MM.1S (cell line): ENCODE results near the gene THRA.
A peak's percentile ranks its signal among the peaks of the same experiment; 100 is the strongest.

Experiments used
- DNase-seq: peaks from one replicate; pipeline ENCODE4 v3.0.0-alpha.2; 2015
- H2AFZ ChIP-seq: fragments of 300-600 bp; sonication (generic); 2 replicates; pipeline ENCODE4 v1.6.0; 2016; ENCODE audit warnings: antibody characterized with exemption, low read length
- H3F3A ChIP-seq: fragments of 300-600 bp; sonication (generic); 2 replicates; pipeline ENCODE4 v1.6.1; 2016; ENCODE audit warnings: mild to moderate bottlenecking, antibody characterized with exemption, low read length, moderate library complexity, mixed read lengths; ENCODE audit not compliant: insufficient read depth
- H3K27ac ChIP-seq: fragments of 300-600 bp; sonication (generic); 2 replicates; pipeline ENCODE4 v1.5.1; 2016; ENCODE audit warnings: mild to moderate bottlenecking, low read length
- H3K27me3 ChIP-seq: fragments of 300-600 bp; sonication (generic); replicated peaks from 2 replicates; pipeline ENCODE4 v1.6.0; 2016; ENCODE audit warnings: low read length; ENCODE audit not compliant: insufficient read depth
- H3K36me3 ChIP-seq: fragments of 300-600 bp; sonication (generic); replicated peaks from 2 replicates; pipeline ENCODE4 v1.6.1; 2016; ENCODE audit warnings: mild to moderate bottlenecking, low read length, mixed read lengths; ENCODE audit not compliant: insufficient read depth
- H3K4me1 ChIP-seq: fragments of 300-600 bp; sonication (generic); 2 replicates; pipeline ENCODE4 v1.6.1; 2016; ENCODE audit warnings: low read length, mixed read lengths
- H3K4me2 ChIP-seq: fragments of 300-600 bp; sonication (generic); 2 replicates; pipeline ENCODE4 v1.6.0; 2016; ENCODE audit warnings: low read depth, low read length
- H3K4me3 ChIP-seq: fragments of 300-600 bp; sonication (generic); 2 replicates; pipeline ENCODE4 v1.5.1; 2016; ENCODE audit warnings: low read length, mixed read lengths
- H3K79me2 ChIP-seq: fragments of 300-600 bp; sonication (generic); 2 replicates; pipeline ENCODE4 v1.6.1; 2016; ENCODE audit warnings: mixed run types, low read length, mixed read lengths
- H3K9ac ChIP-seq: fragments of 300-600 bp; sonication (generic); 2 replicates; pipeline ENCODE4 v1.6.1; 2016; ENCODE audit warnings: low read length, mixed read lengths
- H3K9me2 ChIP-seq: fragments of 300-600 bp; sonication (generic); replicated peaks from 2 replicates; pipeline ENCODE4 v1.6.1; 2016; ENCODE audit warnings: mild to moderate bottlenecking, low read length, mixed read lengths; ENCODE audit not compliant: insufficient read depth
- H3K9me3 ChIP-seq: fragments of 300-600 bp; sonication (generic); replicated peaks from 2 replicates; pipeline ENCODE4 v1.6.1; 2016; ENCODE audit warnings: mild to moderate bottlenecking, low read length, mixed read lengths; ENCODE audit not compliant: insufficient read depth
- H4K20me1 ChIP-seq: fragments of 300-600 bp; sonication (generic); 2 replicates; pipeline ENCODE4 v1.6.1; 2016; ENCODE audit warnings: mild to moderate bottlenecking, low read length, moderate library complexity, mixed read lengths; ENCODE audit not compliant: insufficient read depth
- EZH2 ChIP-seq: fragments of 300-600 bp; sonication (generic); optimal IDR thresholded peaks from 2 replicates; pipeline ENCODE3; 2017; ENCODE audit warnings: low read depth, mild to moderate bottlenecking, antibody characterized with exemption, low read length, mixed read lengths
- EZH2phosphoT487 ChIP-seq: fragments of 300-600 bp; sonication (generic); IDR thresholded peaks from 2 replicates; pipeline ENCODE4 v1.6.1; 2018; ENCODE audit warnings: antibody characterized with exemption, low read length
- TF ChIP-seq, protein P1 (sequence below): fragments of 300-600 bp; sonication (generic); IDR thresholded peaks from 2 replicates; pipeline ENCODE4 v1.5.1; 2016; ENCODE audit warnings: antibody characterized with exemption, low read length, mixed read lengths

THRA gene

DNA sequence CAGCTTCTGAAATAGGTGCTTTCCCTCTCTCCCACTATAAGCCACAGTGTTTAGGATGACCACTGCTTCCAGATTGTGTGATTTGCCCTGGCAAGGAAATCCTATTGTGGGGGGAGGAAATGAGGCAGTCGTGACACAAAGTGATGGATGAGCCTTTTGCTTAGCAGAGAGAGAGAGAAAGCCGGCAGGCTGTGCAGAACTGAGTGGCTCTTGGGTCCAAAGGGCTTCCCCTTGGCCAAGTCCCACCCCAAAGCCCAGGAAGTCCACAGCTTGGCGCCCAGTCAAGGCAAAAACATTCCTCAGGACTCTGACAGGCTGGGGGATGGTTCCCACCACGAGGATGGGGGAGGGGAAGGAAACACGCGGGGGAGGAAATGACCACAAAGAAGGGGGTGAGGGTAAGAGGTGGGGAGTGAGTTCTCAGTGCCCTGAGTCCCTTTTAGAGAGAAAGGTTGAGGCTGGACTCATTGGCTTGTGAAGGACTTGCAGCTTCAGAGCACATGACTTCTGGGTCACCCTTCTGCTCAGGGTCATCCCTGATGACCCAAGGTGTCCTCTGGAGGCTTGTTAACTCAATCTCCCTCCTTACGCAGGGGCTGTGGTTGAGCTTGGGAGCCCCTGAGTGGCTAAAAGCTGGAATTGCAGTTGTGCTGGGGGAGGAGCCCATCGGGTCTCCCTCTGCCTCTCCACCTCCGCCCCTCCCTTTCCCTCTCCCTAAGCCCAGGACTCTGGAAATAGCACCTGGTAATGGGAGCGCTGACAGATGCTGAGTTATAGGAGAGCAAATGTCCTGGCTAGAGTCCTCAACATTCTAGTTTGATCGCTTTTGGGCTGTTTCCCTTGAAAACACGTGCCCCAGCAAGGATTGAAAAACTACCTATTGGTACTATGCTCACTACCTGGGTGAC lies 48.7 kb downstream of the THRA start:
- 0 out of 2 replicates have a peak, but pooled peaks cover 2% of the 10 kb centered on the region for H3F3A ChIP-seq
- TF ChIP-seq EZH2 (no peak), EZH2phosphoT487 (no peak)
- TF ChIP-seq, protein P1, sequence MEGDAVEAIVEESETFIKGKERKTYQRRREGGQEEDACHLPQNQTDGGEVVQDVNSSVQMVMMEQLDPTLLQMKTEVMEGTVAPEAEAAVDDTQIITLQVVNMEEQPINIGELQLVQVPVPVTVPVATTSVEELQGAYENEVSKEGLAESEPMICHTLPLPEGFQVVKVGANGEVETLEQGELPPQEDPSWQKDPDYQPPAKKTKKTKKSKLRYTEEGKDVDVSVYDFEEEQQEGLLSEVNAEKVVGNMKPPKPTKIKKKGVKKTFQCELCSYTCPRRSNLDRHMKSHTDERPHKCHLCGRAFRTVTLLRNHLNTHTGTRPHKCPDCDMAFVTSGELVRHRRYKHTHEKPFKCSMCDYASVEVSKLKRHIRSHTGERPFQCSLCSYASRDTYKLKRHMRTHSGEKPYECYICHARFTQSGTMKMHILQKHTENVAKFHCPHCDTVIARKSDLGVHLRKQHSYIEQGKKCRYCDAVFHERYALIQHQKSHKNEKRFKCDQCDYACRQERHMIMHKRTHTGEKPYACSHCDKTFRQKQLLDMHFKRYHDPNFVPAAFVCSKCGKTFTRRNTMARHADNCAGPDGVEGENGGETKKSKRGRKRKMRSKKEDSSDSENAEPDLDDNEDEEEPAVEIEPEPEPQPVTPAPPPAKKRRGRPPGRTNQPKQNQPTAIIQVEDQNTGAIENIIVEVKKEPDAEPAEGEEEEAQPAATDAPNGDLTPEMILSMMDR = peak; percentile 88
- H3K9ac ChIP-seq = peak overlapping the region; percentile 41
- H3K36me3 ChIP-seq = no peaks in the 10 kb centered on the region
- peak overlapping the region; percentile 91 for H2AFZ ChIP-seq
- no peaks in the 10 kb centered on the region for H3K9me3 ChIP-seq
- no peaks in the 10 kb centered on the region for H3K27me3 ChIP-seq
- H3K79me2 ChIP-seq = no peaks in the 10 kb centered on the region
- no peak overlapping the region for H3K27ac ChIP-seq
- no peaks in the 10 kb centered on the region for H3K9me2 ChIP-seq
- peak overlapping the region; percentile 84 for H3K4me2 ChIP-seq
- H3K4me1 ChIP-seq = peaks cover 35% of the 10 kb centered on the region
- DNase-seq = peak; percentile 88
- H4K20me1 ChIP-seq = no peaks in the 10 kb centered on the region
- peak overlapping the region; percentile 25; the same call in 1 of the 2 replicates for H3K4me3 ChIP-seq

DNA sequence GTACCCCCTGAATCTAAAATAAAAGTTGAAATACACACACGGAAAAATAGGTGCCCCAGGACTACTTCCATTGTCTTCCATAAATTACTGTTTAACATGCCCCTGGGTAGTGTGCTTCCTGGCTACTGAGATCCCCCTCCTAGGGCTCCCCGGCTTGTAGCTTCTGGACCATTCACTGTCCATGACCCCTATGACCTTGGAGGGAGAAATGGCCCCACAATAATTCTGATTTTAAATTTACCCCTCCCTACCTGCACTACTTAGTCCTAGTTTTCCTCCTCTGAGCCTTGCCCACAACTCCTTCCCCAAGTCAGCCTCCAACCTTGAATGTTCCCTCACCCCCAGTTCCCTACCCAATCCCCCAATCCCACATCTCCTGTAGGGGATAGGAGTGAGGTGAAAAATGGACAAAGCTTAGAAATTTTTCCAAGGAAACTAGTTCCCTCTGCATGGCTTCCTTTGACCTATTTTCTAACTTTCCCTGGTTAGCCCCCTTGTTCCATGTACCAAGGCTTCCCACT lies 49.5 kb downstream of the THRA start:
- Histone ChIP-seq H3K4me2 (peak overlapping the region; percentile 84; the same call in 1 of the 2 replicates), H3K79me2 (no peaks in the 10 kb centered on the region), H4K20me1 (no peaks in the 10 kb centered on the region), H3K36me3 (no peaks in the 10 kb centered on the region), H2AFZ (peak overlapping the region; percentile 91), H3K9me3 (no peaks in the 10 kb centered on the region), H3K4me3 (no peak overlapping the region), H3K9ac (no peak overlapping the region), H3K4me1 (peaks cover 35% of the 10 kb centered on the region), H3K27me3 (no peaks in the 10 kb centered on the region), H3F3A (0 out of 2 replicates have a peak, but pooled peaks cover 2% of the 10 kb centered on the region), H3K27ac (no peak overlapping the region), H3K9me2 (no peaks in the 10 kb centered on the region)
- DNase-seq = peak; percentile 4
- TF ChIP-seq, protein P1 = no peak
- TF ChIP-seq EZH2phosphoT487 (no peak), EZH2 (no peak)

DNA sequence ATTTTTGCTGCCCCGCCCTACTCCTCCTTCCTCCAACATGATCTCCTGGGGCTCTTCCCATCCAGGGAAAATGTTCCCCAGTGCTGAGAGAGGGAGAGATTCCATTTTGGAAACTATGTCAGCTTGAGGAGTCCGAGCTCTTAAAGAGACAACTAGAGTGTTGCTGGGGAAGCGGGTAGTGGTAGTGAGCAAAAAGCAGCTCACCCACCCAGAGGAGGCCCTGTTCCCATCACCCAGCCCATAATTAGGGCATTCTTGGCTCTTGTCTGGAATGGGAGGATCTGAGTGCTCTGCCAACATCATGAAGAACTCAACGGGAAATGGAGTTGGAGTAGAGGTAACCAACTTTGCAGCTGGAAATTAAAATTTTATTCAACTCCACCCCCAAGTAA lies 49.9 kb downstream of the THRA start:
- Histone ChIP-seq H3K9me3 (no peaks in the 10 kb centered on the region), H3K4me2 (peak overlapping the region; percentile 18; the same call in 1 of the 2 replicates), H3K36me3 (no peaks in the 10 kb centered on the region), H3F3A (0 out of 2 replicates have a peak, but pooled peaks cover 2% of the 10 kb centered on the region), H3K9me2 (no peaks in the 10 kb centered on the region), H4K20me1 (no peaks in the 10 kb centered on the region), H3K4me3 (no peak overlapping the region), H3K79me2 (no peaks in the 10 kb centered on the region), H2AFZ (peak overlapping the region; percentile 91; the same call in 1 of the 2 replicates), H3K27me3 (no peaks in the 10 kb centered on the region), H3K27ac (no peak overlapping the region), H3K4me1 (peaks cover 35% of the 10 kb centered on the region), H3K9ac (no peak overlapping the region)
- no peak for TF ChIP-seq EZH2
- TF ChIP-seq EZH2phosphoT487 = no peak
- TF ChIP-seq, protein P1 = no peak
- no peak for DNase-seq
